Karpas-422 (cell line): Measurements from ENCODE around the gene SMYD3. TPM values are rescaled to one million over a fixed set of nuclear protein-coding genes. Genes with fewer than 3 reads are reported as not detected.

Experiments used
- DNase-seq: peaks from one replicate; pipeline ENCODE4 v3.0.0-alpha.2; 2015
- H2AFZ ChIP-seq: fragments of 200-600 bp; sonication (generic); 2 replicates; pipeline ENCODE4 v1.6.1; 2014; ENCODE audit warnings: antibody characterized with exemption, low read length, mixed read lengths
- H3K27ac ChIP-seq: fragments of 200-600 bp; sonication (generic); 2 replicates; pipeline ENCODE4 v1.5.1; 2014; ENCODE audit warnings: mild to moderate bottlenecking, low read length, moderate library complexity
- H3K27me3 ChIP-seq: fragments of 200-600 bp; sonication (generic); 2 replicates; pipeline ENCODE4 v1.6.1; 2014; ENCODE audit warnings: low read length, mixed read lengths
- H3K36me3 ChIP-seq: fragments of 200-600 bp; sonication (generic); 2 replicates; pipeline ENCODE4 v1.6.1; 2014; ENCODE audit warnings: low read length, mixed read lengths; ENCODE audit not compliant: insufficient read depth
- H3K4me1 ChIP-seq: fragments of 200-600 bp; sonication (generic); 2 replicates; pipeline ENCODE4 v1.6.1; 2014; ENCODE audit warnings: mild to moderate bottlenecking, low read length, mixed read lengths
- H3K4me2 ChIP-seq: fragments of 200-600 bp; sonication (generic); 2 replicates; pipeline ENCODE4 v1.6.1; 2014; ENCODE audit warnings: low read length, low read depth, mild to moderate bottlenecking; ENCODE audit not compliant: poor library complexity, severe bottlenecking
- H3K4me3 ChIP-seq: fragments of 200-600 bp; sonication (generic); 2 replicates; pipeline ENCODE4 v1.5.1; 2014; ENCODE audit warnings: mild to moderate bottlenecking, antibody characterized with exemption, low read length, mixed read lengths
- H3K79me2 ChIP-seq: fragments of 200-600 bp; sonication (generic); 2 replicates; pipeline ENCODE4 v1.6.1; 2014; ENCODE audit warnings: mild to moderate bottlenecking, low read length, mixed read lengths
- H3K9ac ChIP-seq: fragments of 200-600 bp; sonication (generic); 2 replicates; pipeline ENCODE4 v1.6.0; 2014; ENCODE audit warnings: low read length
- H3K9me2 ChIP-seq: fragments of 200-600 bp; sonication (generic), shearing (Covaris generic); replicated peaks from 2 replicates; pipeline ENCODE4 v1.6.0; 2014; ENCODE audit warnings: mild to moderate bottlenecking, low read length, moderate library complexity; ENCODE audit not compliant: insufficient read depth
- H3K9me3 ChIP-seq: fragments of 300-700, 200-600 bp; sonication (generic); 2 replicates; pipeline ENCODE4 v1.6.1; 2014; ENCODE audit warnings: low read length, mixed read lengths
- H4K20me1 ChIP-seq: fragments of 200-600 bp; sonication (generic); 2 replicates; pipeline ENCODE4 v1.6.1; 2014; ENCODE audit warnings: mild to moderate bottlenecking, antibody characterized with exemption, low read length, low read depth; ENCODE audit not compliant: insufficient read depth
- total RNA-seq: library from RNA; depleted of rRNA; stranded (reverse); fragments of >200 nt; shearing (Covaris generic); gene quantifications from 2 replicates; pipeline ENCODE4 v1.2.3, GENCODE V29; 2014; ENCODE audit warnings: low replicate concordance

SMYD3 gene
- total RNA-seq, 1 experiment from 2014 or later: 67.1 TPM

DNA sequence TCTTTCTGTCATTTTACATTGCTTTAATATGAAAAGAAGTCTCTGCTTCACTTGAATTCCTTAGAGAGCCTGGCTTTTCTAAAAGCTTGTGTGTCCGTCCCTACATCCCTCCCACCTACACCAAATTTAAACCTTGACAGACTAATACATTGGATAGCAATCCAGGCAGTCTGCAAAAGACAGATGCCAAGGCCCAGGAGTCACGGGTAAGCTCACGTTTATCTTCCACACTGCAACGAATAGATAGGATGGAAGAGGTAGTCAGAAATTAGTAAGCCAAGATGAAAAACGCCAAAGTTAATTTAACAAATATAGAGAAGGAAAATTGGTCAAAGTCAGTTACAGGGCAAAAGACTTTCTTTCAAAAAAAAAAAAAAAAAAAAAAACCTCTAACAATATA lies 338.1 kb downstream of the SMYD3 start:
- Histone ChIP-seq H3K9me2 (no peaks in the 10 kb centered on the region), H3K4me1 (peaks cover 5% of the 10 kb centered on the region; the same call in 1 of the 2 replicates), H3K9ac (no peak overlapping the region), H2AFZ (no peak overlapping the region), H3K27ac (no peak overlapping the region), H3K36me3 (no peaks in the 10 kb centered on the region), H4K20me1 (no peaks in the 10 kb centered on the region), H3K4me2 (no peak overlapping the region), H3K9me3 (no peaks in the 10 kb centered on the region), H3K4me3 (no peak overlapping the region), H3K27me3 (no peaks in the 10 kb centered on the region), H3K79me2 (0 out of 2 replicates have a peak, but pooled peaks cover 4% of the 10 kb centered on the region)
- DNase-seq: no peak

DNA sequence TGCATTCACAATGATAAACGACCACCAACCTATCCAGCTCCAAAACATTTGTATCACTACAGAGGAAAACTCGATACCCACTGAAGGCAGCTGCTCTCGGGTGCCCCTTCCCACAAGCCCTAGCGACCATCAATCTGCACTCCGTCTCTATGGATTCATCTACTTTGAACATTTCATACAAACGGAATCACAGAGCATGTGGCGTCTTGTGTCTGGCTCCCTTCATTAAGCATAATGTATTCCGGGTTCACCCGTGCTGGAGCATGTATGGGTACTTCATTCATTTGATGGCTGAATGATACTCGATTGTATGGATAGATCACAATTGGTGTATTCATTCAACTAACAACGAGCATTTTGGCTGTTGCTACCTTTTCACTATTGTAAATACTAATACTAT lies 340.2 kb downstream of the SMYD3 start:
- Histone ChIP-seq H3K4me3 (no peak overlapping the region), H3K4me2 (no peak overlapping the region), H4K20me1 (no peaks in the 10 kb centered on the region), H3K27me3 (no peaks in the 10 kb centered on the region), H3K27ac (no peak overlapping the region), H3K9me2 (no peaks in the 10 kb centered on the region), H2AFZ (no peak overlapping the region), H3K9me3 (no peaks in the 10 kb centered on the region), H3K4me1 (peaks cover 5% of the 10 kb centered on the region; the same call in 1 of the 2 replicates), H3K79me2 (0 out of 2 replicates have a peak, but pooled peaks cover 4% of the 10 kb centered on the region), H3K9ac (no peak overlapping the region), H3K36me3 (no peaks in the 10 kb centered on the region)
- no peak for DNase-seq

DNA sequence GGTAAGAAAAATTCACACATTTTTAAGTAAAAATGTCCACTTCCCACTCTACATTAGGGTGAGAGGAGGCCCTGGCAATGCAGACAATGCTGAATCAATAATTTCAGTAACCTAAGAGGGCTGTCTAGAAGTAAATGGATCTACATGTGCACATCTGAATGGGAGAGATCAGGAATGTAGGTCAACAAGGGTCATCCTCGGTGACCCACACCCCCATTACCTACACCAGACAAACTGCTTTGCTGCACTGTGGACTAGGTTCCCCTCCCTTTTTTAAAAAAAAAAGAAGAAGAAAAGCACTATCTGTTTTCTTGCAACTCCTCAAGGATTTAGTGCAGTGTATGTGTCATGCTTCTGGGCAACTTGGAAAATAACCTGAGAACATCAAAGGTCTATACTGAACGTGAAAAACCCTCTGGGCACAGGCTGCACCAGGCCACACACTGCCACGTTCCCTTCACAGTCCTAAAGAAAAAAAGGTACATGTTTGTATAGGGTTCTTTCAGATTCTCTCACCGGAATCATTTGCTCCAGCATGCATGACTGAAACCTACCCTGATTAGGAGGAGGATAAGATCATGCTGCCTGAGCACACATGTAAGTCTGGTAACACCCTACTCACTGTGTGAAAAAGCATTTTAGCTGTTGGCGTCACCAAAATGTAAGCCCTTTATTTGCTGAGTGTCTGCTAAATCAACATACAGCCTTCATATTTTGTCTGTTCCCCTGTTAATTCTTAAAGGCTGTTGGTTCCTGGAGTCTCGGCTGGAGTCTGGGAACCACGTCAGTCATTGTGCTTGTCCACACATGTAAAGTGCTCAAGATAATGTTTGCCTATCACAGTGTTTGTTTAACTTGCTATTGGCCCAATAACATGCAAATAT lies 341.0 kb downstream of the SMYD3 start:
- no peak for DNase-seq
- no peaks in the 10 kb centered on the region for H4K20me1 ChIP-seq
- no peak overlapping the region for H3K27ac ChIP-seq
- H3K4me1 ChIP-seq: peaks cover 10% of the 10 kb centered on the region
- H3K9ac ChIP-seq: no peak overlapping the region
- H3K4me3 ChIP-seq: no peak overlapping the region
- H3K36me3 ChIP-seq: no peaks in the 10 kb centered on the region
- no peaks in the 10 kb centered on the region for H3K79me2 ChIP-seq
- H3K4me2 ChIP-seq: no peak overlapping the region
- no peaks in the 10 kb centered on the region for H3K9me2 ChIP-seq
- H2AFZ ChIP-seq: no peak overlapping the region
- H3K9me3 ChIP-seq: no peaks in the 10 kb centered on the region
- no peaks in the 10 kb centered on the region for H3K27me3 ChIP-seq

DNA sequence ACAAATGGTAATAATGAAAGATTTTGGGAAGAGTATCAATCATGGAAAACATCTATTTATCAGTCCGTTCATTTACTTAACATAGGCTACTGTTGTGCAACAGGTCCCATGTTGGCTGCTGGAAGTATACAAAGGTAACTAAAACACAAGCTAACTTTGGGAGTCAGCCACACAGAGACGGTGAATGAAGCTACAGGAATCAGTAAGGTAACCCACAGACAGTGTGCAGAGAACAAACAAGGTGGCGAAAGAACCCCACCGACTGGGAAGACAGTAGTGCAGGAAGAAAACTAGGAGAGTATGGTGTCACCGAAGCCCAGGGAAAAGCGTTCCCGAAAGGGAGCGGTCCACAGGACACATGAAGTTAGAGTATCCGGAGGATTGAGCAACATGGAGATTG lies 342.3 kb downstream of the SMYD3 start:
- Histone ChIP-seq H3K9ac (no peak overlapping the region), H4K20me1 (no peaks in the 10 kb centered on the region), H3K4me1 (peaks cover 6% of the 10 kb centered on the region; the same call in 1 of the 2 replicates), H2AFZ (no peak overlapping the region), H3K79me2 (no peaks in the 10 kb centered on the region), H3K27ac (no peak overlapping the region), H3K27me3 (no peaks in the 10 kb centered on the region), H3K9me3 (no peaks in the 10 kb centered on the region), H3K4me3 (no peak overlapping the region), H3K36me3 (no peaks in the 10 kb centered on the region), H3K9me2 (no peaks in the 10 kb centered on the region), H3K4me2 (no peak overlapping the region)
- DNase-seq: no peak

DNA sequence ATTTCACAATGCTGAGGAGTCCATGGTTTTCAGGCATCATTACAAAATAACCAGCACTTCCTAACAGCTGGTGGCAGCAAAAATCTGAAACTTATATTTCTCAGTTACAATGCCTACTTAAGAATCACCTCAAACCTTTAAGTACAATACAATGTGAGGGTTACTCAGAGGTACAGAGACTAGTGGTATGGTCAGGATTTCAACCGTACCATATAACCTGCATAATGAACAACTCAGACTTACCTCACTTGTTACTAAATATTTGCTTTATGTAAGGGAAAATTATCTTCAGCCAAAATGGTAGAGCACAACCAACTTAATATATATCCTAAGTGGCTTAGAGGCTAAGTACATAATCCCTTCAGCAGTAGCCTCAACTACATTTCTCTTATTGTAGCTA lies 344.5 kb downstream of the SMYD3 start:
- H3K27me3 ChIP-seq: no peaks in the 10 kb centered on the region

DNA sequence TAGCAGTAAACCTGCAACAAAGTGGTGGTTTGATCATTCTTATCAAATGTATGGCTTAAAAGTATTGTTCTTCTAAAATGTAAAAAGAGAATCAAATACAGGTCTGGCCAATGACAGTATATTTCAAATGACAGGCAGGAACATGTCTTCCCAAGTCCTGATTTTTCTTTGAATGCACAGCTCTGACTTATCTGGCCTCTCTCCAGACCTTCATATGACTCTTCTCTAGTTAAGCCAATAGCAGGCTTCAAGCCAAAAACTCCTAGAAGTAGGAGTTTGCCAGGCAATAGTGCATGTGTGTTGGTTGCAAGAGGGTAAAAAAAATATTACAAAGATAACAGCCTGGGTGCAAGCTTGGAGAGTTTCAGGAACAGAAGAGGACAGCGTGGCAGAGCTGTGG lies 345.5 kb downstream of the SMYD3 start:
- H3K27ac ChIP-seq: no peak overlapping the region
- H2AFZ ChIP-seq: no peak overlapping the region
- no peak overlapping the region for H3K4me3 ChIP-seq
- H3K9me2 ChIP-seq: no peaks in the 10 kb centered on the region
- H3K9ac ChIP-seq: no peak overlapping the region
- H3K79me2 ChIP-seq: no peaks in the 10 kb centered on the region
- H3K27me3 ChIP-seq: no peaks in the 10 kb centered on the region
- no peak for DNase-seq
- no peak overlapping the region for H3K4me2 ChIP-seq
- no peaks in the 10 kb centered on the region for H3K9me3 ChIP-seq
- H4K20me1 ChIP-seq: no peaks in the 10 kb centered on the region
- H3K4me1 ChIP-seq: peaks cover 8% of the 10 kb centered on the region
- H3K36me3 ChIP-seq: no peaks in the 10 kb centered on the region

More for the DNA sequence above, 344.5 kb downstream of the SMYD3 start:
- H4K20me1 ChIP-seq: no peaks in the 10 kb centered on the region
- DNase-seq: no peak
- H3K36me3 ChIP-seq: no peaks in the 10 kb centered on the region
- H3K4me1 ChIP-seq: peaks cover 6% of the 10 kb centered on the region; the same call in 1 of the 2 replicates
- H2AFZ ChIP-seq: no peak overlapping the region
- no peaks in the 10 kb centered on the region for H3K9me3 ChIP-seq
- no peaks in the 10 kb centered on the region for H3K9me2 ChIP-seq
- H3K9ac ChIP-seq: no peak overlapping the region
- no peaks in the 10 kb centered on the region for H3K79me2 ChIP-seq
- H3K4me3 ChIP-seq: no peak overlapping the region
- no peak overlapping the region for H3K4me2 ChIP-seq
- H3K27ac ChIP-seq: no peak overlapping the region

DNA sequence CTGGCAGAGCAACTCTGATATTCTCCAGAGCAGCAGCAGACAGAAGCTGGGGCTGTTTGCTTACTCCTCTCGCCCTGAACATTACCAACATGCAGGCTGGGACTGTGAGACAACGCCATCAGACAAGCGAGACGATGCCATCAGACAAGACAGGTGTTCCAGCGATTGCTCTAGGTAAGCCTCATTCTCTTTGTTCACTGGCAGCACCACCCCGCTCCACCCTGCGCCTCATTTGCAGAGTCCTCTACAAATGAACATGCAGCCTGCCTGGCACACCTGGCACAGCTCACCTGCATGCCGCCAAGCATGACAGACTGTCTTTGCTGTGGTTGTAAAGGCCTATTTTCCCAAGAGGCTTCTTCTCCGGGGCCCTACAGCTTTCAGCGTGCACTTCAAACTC lies 346.2 kb downstream of the SMYD3 start:
- no peak for DNase-seq
- H3K4me3 ChIP-seq: no peak overlapping the region
- no peaks in the 10 kb centered on the region for H4K20me1 ChIP-seq
- no peak overlapping the region for H3K9ac ChIP-seq
- no peak overlapping the region for H2AFZ ChIP-seq
- no peak overlapping the region for H3K27ac ChIP-seq
- no peak overlapping the region for H3K4me2 ChIP-seq
- H3K4me1 ChIP-seq: peaks cover 10% of the 10 kb centered on the region
- H3K9me2 ChIP-seq: no peaks in the 10 kb centered on the region
- no peaks in the 10 kb centered on the region for H3K36me3 ChIP-seq
- no peaks in the 10 kb centered on the region for H3K9me3 ChIP-seq
- H3K27me3 ChIP-seq: no peaks in the 10 kb centered on the region
- H3K79me2 ChIP-seq: no peaks in the 10 kb centered on the region

DNA sequence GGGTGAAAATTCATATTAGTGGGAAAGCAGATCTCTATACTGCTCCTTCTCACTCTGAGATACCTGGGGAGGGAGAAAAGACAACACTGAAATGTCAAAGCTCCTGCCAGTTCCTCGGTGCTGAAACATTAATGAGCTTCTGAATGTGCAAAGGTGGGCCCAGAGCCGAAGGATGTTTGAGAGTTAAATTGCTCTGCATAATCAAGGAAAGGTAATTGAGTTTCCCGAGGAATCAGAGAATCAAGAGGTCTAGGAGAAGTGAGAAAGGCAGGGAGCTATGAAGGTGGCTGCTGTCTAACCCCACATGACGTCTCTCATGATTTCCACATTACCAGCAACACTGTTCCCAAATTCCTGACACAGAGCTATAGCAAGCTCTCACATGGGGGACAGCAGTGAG lies 346.7 kb downstream of the SMYD3 start:
- no peaks in the 10 kb centered on the region for H4K20me1 ChIP-seq
- H3K4me3 ChIP-seq: no peak overlapping the region
- H3K27me3 ChIP-seq: no peaks in the 10 kb centered on the region
- no peaks in the 10 kb centered on the region for H3K9me2 ChIP-seq
- no peaks in the 10 kb centered on the region for H3K36me3 ChIP-seq
- no peak overlapping the region for H3K27ac ChIP-seq
- no peak for DNase-seq
- H3K9me3 ChIP-seq: no peaks in the 10 kb centered on the region
- no peak overlapping the region for H2AFZ ChIP-seq
- H3K79me2 ChIP-seq: no peaks in the 10 kb centered on the region
- no peak overlapping the region for H3K4me2 ChIP-seq
- no peak overlapping the region for H3K9ac ChIP-seq
- H3K4me1 ChIP-seq: peaks cover 10% of the 10 kb centered on the region
